HepG2 (cell line): Measurements from ENCODE around the gene CC2D1A. TPM values are rescaled to one million over a fixed set of nuclear protein-coding genes. Genes with fewer than 3 reads are reported as not detected.

Experiments used
- ATAC-seq: fragments of 200-7000 bp; cut with Tn5 transposase; 3 replicates; pipeline ENCODE4 v1.9.1; 2020; ENCODE audit warnings: mild to moderate bottlenecking, moderate library complexity
- BruUV-seq: library from RNA; stranded (reverse); fragments of 400-500 nt; replicated peaks from 2 replicates; lab custom pipeline; 2021; lab: Mats Ljungman, UMichigan
- CTCF ChIA-PET: fragments of 300-600 bp; formaldehyde crosslinking; extraction: SDS; loops from one replicate; lab custom pipeline; 2021; ENCODE audit warnings: low total read pairs, inconsistent platforms, low intra/inter-chr PET ratio; lab: Yijun Ruan, JAX
- POLR2A ChIA-PET: fragments of 350-600 bp; sonication (Branson Sonifier 250); formaldehyde crosslinking; loops from one replicate; lab custom pipeline; 2020; ENCODE audit warnings: antibody characterized with exemption, inconsistent platforms; lab: Yijun Ruan, JAX
- DNase-seq: peaks from one replicate; pipeline ENCODE4 v3.0.0-alpha.2; 2015; ENCODE audit warnings: low spot score
- FAIRE-seq: peaks from 3 replicates; lab custom pipeline; 2011; peaks lifted over from hg19 to GRCh38; lab: Jason Lieb, UNC
- H2AFZ ChIP-seq: one replicate; pipeline ENCODE4 v1.6.1; 2011; ENCODE audit warnings: low read length, inconsistent platforms
- H3K27ac ChIP-seq: fragments of 300-600 bp; 3 replicates; pipeline ENCODE4 v1.8.0; 2011; ENCODE audit warnings: mixed run types, mild to moderate bottlenecking, mixed read lengths, low read length, inconsistent platforms; ENCODE audit not compliant: insufficient read depth; ENCODE audit errors: extremely low read length
- H3K27me3 ChIP-seq, 2 experiments: fragments of 200-600 bp in 1 of 2; 2 replicates in 1 of 2; 3 replicates in 1 of 2; pipeline versions ENCODE4 v1.6.0 to v1.8.0; 2011; ENCODE audit warnings: low read length in 2 of 2, mild to moderate bottlenecking in 2 of 2, moderate library complexity in 2 of 2, inconsistent platforms in 1 of 2; ENCODE audit not compliant: insufficient read depth in 2 of 2, control insufficient read depth in 1 of 2
- H3K36me3 ChIP-seq, 2 experiments: fragments of 200-600 bp in 1 of 2; replicated peaks in 1 of 2; 2 replicates in 1 of 2; 3 replicates in 1 of 2; pipeline versions ENCODE4 v1.5.1 to v1.8.0; 2011; ENCODE audit warnings: low read length in 2 of 2, inconsistent platforms in 1 of 2; ENCODE audit not compliant: insufficient read depth in 2 of 2, control insufficient read depth in 1 of 2
- H3K4me1 ChIP-seq: 2 replicates; pipeline ENCODE4 v1.5.1; 2012; ENCODE audit warnings: low read length, inconsistent platforms; ENCODE audit not compliant: insufficient read depth
- H3K4me2 ChIP-seq: 2 replicates; pipeline ENCODE4 v1.6.0; 2011; ENCODE audit warnings: low read depth, low read length, inconsistent platforms
- H3K4me3 ChIP-seq, 3 experiments: fragments of 200-600 bp in 1 of 3; sonication (generic), shearing (Covaris generic) in 1 of 3; replicated peaks in 1 of 3; 2 replicates each; pipeline ENCODE4 v1.5.1; 2011 to 2016; ENCODE audit warnings: low read length in 3 of 3, inconsistent platforms in 2 of 3, low read depth in 2 of 3, mild to moderate bottlenecking in 2 of 3, control low read depth in 1 of 3, mixed read lengths in 1 of 3; ENCODE audit not compliant: insufficient read depth in 1 of 3
- H3K79me2 ChIP-seq: one replicate; pipeline ENCODE4 v1.6.1; 2011; ENCODE audit warnings: low read length, inconsistent platforms; ENCODE audit not compliant: insufficient read depth
- H3K9ac ChIP-seq: 2 replicates; pipeline ENCODE4 v1.6.0; 2011; ENCODE audit warnings: mild to moderate bottlenecking, low read depth, low read length, inconsistent platforms; ENCODE audit not compliant: insufficient read depth
- H3K9me3 ChIP-seq: 2 replicates; pipeline ENCODE4 v1.5.1; 2012; ENCODE audit warnings: mild to moderate bottlenecking, low read length
- H4K20me1 ChIP-seq: 2 replicates; pipeline ENCODE4 v1.6.0; 2011; ENCODE audit warnings: inconsistent platforms, mild to moderate bottlenecking, low read length, moderate library complexity; ENCODE audit not compliant: insufficient read depth
- AGO2 ChIP-seq: fragments of 200-400 bp; formaldehyde crosslinking; optimal IDR thresholded peaks from 2 replicates; pipeline ENCODE3; 2017; ENCODE audit warnings: mild to moderate bottlenecking, low read depth, low read length, moderate library complexity
- ATF7 ChIP-seq, 2 experiments: fragments of 450-650 bp in 1 of 2; sonication (generic) in 1 of 2; formaldehyde crosslinking in 1 of 2; IDR thresholded peaks; 2 replicates each; pipeline versions ENCODE4 v1.4.0 to v1.6.1; 2016 to 2020; ENCODE audit warnings: antibody characterized with exemption in 1 of 2, mild to moderate bottlenecking in 1 of 2, missing genetic modification reagents in 1 of 2
- RBFOX2 ChIP-seq: fragments of 200-400 bp; formaldehyde crosslinking; IDR thresholded peaks from 2 replicates; pipeline ENCODE4 v1.6.1; 2017; ENCODE audit warnings: low read depth, mild to moderate bottlenecking, low read length
- WGBS: methylation state at CpG from one replicate; pipeline ENCODE4 v1.1.6; 2017; ENCODE audit warnings: low lambda C conversion rate; 5-methylcytosine and 5-hydroxymethylcytosine counted together
- in situ Hi-C: cut with HindIII; loops from 2 replicates; pipeline ENCODE4 v1.10.0; 2017; ENCODE audit warnings: low pct_unique_long_range_greater_than_20kb; ENCODE audit not compliant: extremely low pct_ligation_motif_present
- intact Hi-C: fragments of 100-400 bp; cut with micrococcal nuclease; formaldehyde crosslinking; loops from one replicate; pipeline ENCODE4 v1.10.0; 2022; ENCODE audit not compliant: unreplicated experiment
- polyA plus RNA-seq, 8 experiments: library from polyadenylated mRNA; depleted of rRNA in 3 of 8; stranded (reverse) in 7 of 8; unstranded in 1 of 8; fragments of >200 nt; fragmentation: Illumina TruSeq in 4 of 8; extraction: Trizol in 4 of 8; gene quantifications; 2 replicates each; pipeline versions ENCODE4 v1.2.1 to v1.2.3, GENCODE V29; 2011 to 2016; ENCODE audit warnings: low read depth in 4 of 8, missing spikeins in 1 of 8, mixed read lengths in 1 of 8; ENCODE audit not compliant: insufficient read depth in 1 of 8
- total RNA-seq, 5 experiments: library from RNA; depleted of rRNA; stranded (reverse); fragments of >200 nt; fragmentation: Illumina TruSeq; extraction: Trizol; gene quantifications; 2 replicates each; pipeline ENCODE4 v1.2.3, GENCODE V29; 2016; ENCODE audit warnings: low read depth in 1 of 5
- TF ChIP-seq, protein P1 (sequence below): sonication (generic); formaldehyde crosslinking; IDR thresholded peaks from 2 replicates; pipeline ENCODE4 v1.5.0; 2020; ENCODE audit warnings: mild to moderate bottlenecking, missing genetic modification reagents

CC2D1A gene
- total and polyA plus RNA-seq, 2 of the 13 experiments (the other 11 are each of a cell fraction or from before 2014, with no cell fraction given), result 9.7 to 11.5 TPM

GRCh38 chr19:13959141-13959961 lies 53.4 kb downstream of the CC2D1A start:
- H3K27ac ChIP-seq, result no peak overlapping the region
- H3K9ac ChIP-seq, result no peak overlapping the region
- H3K4me1 ChIP-seq, result no peaks in the 10 kb centered on the region
- DNase-seq (no peak), FAIRE-seq (no peak), ATAC-seq (no peak)
- ChIA-PET POLR2A (no interaction called here), CTCF (no interaction called here)
- H3K36me3 ChIP-seq, result peaks cover 19 to 53% of the 10 kb centered on the region in 2 experiments; a peak in 4 of 5 replicates
- no peak overlapping the region for H3K4me3 ChIP-seq
- H3K4me2 ChIP-seq, result no peak overlapping the region
- WGBS, result 98% methylated on average over 18 of the region's 41 CpGs
- H4K20me1 ChIP-seq, result no peaks in the 10 kb centered on the region
- no peak overlapping the region for H2AFZ ChIP-seq
- no peaks in the 10 kb centered on the region for H3K79me2 ChIP-seq
- BruUV-seq, result no TSS peak
- H3K9me3 ChIP-seq, result no peaks in the 10 kb centered on the region
- intact Hi-C loops (no loop called here), in situ Hi-C loops (no loop called here)
- TF ChIP-seq AGO2 (peak; percentile 29), RBFOX2 (peak; percentile 15; the same call in 1 of the 2 replicates), ATF7 (IDR thresholded peaks at IDR 0.05) (peak; percentile 67), ATF7 (CRISPR knock-in tag; IDR thresholded peaks at IDR 0.05) (no peak)
- TF ChIP-seq, protein P1, sequence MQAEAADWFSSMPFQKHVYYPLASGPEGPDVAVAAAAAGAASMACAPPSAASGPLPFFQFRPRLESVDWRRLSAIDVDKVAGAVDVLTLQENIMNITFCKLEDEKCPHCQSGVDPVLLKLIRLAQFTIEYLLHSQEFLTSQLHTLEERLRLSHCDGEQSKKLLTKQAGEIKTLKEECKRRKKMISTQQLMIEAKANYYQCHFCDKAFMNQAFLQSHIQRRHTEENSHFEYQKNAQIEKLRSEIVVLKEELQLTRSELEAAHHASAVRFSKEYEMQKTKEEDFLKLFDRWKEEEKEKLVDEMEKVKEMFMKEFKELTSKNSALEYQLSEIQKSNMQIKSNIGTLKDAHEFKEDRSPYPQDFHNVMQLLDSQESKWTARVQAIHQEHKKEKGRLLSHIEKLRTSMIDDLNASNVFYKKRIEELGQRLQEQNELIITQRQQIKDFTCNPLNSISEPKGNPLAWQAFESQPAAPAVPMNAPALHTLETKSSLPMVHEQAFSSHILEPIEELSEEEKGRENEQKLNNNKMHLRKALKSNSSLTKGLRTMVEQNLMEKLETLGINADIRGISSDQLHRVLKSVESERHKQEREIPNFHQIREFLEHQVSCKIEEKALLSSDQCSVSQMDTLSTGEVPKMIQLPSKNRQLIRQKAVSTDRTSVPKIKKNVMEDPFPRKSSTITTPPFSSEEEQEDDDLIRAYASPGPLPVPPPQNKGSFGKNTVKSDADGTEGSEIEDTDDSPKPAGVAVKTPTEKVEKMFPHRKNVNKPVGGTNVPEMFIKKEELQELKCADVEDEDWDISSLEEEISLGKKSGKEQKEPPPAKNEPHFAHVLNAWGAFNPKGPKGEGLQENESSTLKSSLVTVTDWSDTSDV (CRISPR knock-in tag), result no peak
- H3K27me3 ChIP-seq, result no peaks in the 10 kb centered on the region
